GM21515 (cell line): ENCODE measurements around the gene LCE7A.

Experiments
- ATAC-seq: cut with Tn5 transposase; IDR thresholded peaks from one replicate; pipeline ENCODE4 v1.9.1; 2021; ENCODE audit not compliant: unreplicated experiment

The LCE7A gene

DNA sequence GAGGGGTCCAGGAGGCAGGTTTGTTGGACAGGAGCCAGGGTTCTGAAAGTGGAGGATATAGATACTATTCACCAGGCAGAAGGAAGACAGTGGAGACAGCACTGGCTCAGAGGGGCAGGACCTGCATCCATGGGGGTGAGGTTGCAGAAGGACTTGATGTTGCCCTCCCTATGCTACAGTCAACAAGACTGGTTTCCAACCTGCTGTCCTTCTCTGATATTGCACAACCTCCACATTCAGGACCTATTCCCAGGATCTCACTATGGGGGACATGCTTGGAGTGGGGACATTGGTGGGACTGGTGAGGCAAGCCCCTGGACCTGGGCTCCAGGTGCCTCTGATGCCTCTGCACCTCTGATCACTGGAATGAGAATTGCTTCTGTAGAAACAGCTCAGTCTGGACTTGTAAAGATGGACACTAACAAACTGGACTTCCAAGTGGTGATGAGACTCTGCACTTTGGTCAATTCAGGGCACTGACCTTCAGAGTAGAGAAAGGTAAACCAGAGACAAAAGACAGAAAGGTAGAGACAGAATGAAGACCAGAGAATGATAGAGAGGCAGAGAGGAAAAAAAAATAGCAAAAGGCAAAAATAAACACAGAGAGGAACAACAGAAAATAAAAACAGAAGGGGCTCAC, 19.9 kb downstream of the LCE7A start:
- no peak for ATAC-seq

DNA sequence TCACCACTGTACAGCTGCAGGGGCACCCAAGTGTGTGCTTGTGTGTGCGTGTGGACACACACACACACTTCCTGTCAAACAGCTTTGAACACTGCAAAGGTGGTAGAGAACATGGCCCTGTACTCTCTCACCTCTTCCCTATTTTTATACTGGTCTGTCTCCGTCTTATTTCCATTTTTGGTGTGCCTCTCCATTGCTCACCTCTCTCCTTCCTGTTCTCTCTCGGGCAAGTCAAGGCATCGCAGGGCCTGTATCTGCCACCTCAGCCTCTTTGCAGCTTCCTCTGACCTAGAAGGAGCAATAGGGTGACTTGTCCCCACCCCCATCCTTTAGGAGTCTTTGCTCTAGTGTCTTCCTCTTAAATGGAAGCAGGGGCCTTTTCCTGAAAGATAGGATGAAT, 20.5 kb downstream of the LCE7A start:
- no peak for ATAC-seq

DNA sequence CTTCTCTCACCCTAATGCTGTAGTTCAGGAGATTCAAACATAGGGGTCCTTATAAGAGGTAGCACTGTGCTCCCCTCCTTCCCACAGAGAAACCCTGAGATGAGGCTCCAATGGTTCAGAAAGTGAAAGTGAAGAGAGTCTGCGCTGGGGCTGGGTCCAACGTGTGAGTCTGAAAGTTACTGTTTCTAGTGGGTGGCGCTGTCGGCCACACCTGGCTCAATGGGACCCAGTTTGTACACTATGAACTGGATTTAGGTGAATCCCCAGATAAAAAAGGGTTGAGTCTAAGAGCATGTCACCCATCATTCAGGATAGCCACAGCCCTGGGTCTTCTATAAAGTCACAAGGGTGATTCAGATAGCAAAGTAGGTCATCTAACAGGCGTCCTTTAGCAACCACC, 21.1 kb downstream of the LCE7A start:
- ATAC-seq: no peak

DNA sequence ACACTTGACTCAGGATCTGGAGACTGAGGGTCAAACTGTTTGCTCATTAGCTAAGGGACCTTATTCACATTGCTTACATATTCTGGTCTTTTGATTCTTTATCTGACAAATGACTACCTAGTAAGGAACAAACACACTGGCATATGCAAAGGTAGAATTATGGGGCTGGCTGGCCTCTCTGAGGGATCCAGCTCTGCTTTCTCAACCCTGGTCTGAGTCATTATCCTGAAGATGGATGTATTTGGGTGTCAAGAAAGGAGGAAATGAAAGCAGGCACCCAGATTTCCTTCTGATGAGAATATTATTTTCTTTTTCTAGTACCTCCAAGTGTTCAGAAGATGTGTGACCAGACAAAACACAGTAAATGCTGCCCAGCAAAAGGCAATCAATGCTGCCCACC, 24.3 kb downstream of the LCE7A start:
- ATAC-seq: no peak

DNA sequence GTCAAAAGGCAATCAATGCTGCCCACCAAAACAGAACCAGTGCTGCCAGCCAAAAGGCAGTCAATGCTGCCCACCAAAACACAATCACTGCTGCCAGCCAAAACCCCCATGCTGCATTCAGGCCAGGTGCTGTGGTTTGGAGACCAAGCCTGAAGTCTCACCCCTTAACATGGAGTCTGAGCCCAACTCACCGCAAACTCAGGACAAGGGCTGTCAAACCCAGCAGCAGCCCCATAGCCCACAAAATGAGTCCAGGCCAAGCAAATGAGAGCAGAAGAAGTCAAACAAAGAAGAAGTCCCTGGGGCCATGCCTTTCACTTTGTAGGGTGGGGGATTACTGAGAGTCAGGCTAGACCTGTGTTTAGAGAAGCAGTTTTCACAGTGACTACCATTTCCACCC, 24.7 kb downstream of the LCE7A start:
- ATAC-seq: no peak

DNA sequence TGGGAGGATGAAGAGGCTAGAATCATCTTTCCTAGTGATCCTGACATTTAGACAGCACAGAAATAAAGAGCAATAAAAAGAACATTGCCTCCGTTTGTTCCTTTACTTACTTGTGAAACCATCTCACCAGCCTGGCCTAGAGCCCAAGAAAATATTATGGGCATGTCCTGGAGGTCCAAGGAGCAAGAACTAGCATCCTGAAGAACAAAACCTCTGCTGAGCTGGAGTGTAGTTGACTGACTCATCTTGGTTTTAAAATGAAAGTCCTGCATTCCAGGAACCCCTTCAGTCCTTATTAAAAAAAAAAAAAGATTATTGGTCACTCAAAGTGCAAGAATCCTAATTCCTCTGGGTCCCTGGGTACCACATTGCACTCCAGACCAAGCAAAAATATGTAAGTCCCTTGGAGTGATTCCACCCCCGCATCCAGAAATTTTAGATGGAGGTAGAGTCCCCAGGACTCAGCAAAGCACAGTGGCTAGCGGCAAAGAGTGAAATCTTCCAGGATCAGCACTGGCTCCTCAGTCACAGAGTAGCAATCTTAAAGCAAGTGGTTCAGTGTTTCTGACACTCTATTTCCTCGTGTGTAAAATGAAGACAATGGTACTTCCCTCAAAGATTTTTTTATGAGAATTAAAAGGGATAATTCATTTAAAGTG, 25.3 kb downstream of the LCE7A start:
- no peak for ATAC-seq

DNA sequence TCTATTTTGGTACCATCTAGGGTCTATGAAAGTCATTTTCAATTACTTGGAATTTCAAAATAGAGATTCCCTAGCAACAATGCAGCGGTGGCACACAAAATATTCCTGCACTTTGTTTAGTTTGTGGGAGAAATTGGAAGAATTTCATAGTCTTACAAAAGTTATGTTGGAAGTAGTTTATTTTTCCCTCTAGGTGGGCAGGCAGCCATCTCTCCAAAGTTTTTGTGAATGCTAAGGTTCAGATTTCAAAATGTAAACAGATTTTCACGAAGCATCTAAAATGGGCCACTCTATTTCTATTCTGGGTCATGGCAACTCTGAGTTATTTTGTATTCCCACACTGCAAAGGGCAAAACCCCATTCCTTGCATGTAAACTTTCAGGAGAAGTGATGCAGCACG, 26.3 kb downstream of the LCE7A start:
- ATAC-seq: no peak

DNA sequence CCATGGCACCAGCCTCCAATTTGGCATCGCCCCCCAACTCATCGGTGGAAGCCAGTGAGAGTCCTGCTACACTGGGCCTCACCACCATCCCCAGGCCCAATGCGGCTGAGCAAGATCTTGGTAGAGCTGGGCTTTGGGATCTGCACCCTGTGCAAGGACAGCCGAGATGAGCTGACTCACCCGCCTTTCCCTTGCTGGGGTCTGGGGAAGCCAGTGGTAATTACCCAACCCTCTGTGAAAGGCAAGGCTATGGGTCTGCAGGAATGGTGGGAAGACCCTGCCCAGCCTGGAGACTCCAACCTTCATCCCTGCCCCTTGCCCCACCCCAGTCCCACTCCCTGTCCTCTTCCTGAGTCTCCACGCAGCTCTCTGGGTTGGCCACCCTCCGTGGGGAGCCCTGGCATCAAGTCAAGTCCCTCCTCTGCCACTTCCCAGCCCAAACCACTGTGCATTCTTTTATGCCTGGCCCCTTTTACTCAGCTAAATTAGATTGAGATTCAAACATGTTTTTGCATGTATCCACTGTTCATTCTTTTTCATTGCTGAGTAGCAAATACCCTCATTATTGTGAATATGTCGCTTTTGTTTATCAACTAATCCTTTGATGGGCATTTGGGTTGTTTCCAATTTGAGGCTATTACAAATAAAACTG, 27.1 kb downstream of the LCE7A start:
- ATAC-seq: no peak

DNA sequence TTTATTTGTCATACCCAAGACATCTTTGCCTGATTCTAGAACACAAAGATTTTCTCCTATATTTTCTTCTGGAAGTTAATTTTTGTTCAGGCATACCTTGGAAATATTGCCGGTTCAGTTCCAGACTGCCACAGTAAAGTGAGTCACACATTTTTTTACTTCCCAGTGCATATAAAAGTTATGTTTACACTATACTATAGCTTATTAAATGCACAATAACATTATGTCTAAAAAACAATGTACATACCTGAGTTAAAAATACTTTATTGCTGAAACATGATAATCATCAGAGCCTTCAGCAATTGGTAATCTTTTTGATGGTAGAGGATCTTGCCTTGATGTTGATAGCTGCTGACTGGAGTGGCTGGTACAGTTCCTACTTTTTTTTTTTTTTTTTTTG, 28.3 kb downstream of the LCE7A start:
- no peak for ATAC-seq

DNA sequence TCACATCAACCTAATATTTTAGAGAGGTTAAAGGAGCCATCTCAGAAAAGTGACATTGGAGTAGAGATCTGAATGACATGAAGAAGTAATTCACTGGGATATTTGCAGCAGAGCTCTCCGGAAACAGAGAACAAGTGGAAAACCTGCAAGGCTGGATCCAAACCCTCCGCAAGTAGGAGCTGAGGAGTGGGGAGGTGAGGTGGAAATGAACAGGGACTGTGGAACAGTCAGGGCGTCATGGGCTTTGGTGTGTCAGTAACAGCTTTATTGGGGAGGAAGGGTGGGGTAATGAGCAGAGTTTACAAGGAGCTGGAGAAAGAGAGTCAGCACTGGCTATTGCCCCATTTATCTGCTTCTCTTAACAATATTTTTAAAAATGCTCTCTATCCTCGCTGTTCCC, 39.2 kb downstream of the LCE7A start:
- ATAC-seq: no peak

DNA sequence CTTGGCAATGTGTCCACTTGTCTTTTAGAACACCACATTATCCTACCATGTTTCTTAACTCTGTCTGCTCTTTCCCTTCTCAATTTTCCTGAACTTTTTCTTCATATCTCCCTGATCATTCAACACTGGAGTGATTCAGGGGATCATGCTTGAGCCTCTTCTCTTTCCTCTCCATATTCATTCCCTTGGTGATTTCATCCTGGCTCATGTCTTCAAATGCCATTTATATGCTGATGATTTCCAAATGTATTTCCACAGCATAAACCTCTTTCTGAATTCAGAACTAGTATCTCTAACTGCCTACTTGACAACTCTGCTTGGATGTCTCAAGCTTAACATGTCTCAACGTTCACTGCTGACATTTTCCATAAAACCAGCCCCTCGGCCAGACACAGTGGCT, 40.1 kb downstream of the LCE7A start:
- no peak for ATAC-seq

DNA sequence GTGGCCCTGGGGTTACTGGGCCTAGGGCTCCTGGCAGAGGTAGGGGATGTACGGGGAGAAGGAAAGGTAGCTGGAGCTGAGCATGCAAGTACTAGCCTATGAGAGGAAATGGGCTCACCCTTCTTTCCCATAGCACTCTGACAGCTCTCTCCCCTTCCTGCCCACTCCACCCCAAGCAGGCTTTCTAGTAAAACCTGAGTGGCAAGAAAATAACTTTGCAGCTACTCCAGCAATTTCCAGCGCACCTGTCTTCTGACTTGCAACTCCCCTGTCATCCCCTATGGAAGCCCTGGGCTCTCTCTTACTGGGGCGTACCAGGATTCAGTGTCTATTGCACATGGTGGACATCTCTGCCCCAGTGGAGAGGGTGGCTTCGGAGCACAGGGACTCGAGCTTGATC, 41.8 kb downstream of the LCE7A start:
- ATAC-seq: no peak

DNA sequence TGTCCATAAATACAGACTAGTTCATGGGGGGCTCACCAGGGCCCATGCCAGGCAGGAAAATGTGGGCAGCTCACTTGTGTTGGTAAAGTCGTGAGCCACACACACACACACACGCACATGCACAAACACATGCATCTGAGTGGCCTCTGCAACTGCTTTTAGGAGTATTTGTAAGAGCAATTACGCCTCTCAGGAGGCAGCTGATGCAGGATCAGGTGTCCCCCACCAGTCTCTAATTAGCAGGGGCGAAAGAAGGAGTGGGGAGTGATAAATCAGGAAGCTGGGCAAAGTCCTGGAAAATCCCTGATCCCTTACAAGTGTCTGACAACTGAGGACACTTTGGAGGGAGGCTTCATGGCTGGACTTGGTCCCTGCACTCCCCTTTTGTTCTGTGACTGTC, 42.8 kb downstream of the LCE7A start:
- ATAC-seq: no peak

DNA sequence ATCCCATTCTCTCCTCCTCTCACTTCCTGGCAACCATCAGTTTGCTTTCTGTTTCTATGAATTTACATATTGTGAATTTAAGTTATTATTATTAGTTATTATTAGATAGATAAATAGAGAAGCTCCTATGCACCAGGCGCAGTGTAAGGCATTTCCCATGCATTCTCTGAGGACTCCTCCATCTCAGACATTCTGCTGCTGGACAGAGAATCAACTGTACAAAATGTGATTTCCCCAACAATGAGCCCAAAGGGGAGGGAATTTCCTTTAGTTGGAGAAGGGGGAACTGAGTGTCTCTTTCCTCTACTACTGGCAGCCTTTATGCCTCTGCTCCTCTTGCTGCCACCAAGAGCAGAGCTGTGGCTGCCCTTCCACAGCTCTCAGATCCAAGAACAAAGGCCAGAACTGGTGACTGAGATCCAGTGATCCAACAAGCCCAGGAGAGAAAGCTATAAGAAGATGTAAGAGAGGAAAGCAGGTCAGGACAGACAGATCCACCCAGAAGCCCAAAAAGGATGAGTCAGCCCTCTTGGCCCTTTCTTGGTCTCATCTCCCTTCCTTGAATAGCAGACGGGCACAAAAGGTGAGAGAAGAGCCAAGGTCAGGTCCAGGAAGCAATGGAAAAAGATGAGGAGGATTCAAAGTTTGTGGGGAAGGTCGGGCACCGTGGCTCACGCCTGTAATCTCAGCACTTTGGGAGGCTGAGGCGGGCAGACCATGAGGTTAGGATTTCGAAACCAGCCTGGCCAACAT, 45.1 kb downstream of the LCE7A start:
- no peak for ATAC-seq

DNA sequence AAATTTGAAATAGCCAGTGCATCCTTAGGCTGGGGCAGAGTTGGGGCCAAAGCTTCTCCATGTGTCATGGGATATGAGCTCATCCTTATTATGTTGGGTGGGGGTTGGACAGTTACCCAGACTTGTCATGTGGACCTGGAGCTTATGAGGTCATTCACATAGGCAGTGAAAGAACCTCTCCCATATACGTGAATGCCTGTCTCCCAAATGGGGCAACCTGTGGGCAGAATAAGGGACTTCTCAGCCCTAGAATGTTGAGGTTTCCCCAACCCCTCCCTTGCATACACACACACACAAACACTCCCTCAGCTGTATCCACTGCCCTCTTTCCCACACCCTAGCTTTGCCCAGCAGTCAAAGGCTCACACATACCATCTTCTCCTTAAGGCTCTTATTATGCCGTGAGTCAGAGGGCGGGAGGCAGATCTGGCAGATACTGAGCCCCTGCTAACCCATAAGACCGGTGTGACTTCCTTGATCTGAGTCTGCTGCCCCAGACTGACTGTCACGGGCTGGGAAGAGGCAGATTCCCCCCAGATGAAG, 46.3 kb downstream of the LCE7A start:
- no peak for ATAC-seq

DNA sequence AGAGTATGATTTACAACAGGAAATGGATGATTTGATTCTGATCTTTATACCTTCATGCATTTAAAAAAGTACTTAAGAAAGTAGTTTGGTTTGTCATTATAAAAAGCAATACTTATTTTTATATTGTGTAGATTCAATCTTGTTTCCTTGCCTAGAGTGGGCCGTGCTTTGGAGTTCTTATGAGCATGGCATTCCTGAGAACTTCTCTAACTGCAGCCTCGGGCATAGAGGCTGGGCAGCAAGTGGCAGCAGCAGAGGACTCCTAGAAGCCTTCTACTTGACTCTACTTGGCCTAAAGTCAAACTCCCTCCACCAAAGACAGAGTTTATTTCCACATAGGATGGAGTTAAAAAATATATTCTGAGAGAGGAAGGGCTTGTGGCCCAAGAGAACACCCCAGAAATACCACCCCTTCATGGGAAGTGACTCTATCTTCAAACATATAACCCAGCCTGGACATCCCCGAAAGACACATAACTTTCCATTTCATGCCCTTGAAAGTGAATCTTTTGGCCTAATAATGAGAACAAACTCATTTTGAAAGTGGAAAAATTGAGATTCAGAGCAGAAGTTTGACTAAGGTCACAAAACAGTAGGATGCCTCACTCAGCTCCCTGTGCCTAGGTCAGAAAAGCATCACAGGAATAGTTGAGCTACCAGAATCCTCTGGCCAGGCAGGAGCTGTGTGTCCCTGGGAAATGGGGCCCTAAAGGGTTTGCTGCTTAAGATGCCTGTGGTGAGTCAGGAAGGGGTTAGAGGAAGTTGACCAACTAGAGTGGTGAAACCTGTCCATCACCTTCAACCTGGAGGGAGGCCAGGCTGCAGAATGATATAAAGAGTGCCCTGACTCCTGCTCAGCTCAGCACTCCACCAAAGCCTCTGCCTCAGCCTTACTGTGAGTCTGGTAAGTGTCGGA, 48.1 kb downstream of the LCE7A start, which contains the start of gene IVL:
Gene IVL (plus strand): TSS at position 861 of the 916 bp plus-strand sequence. CDS start 1,252 bp downstream, outside the sequence.
- ATAC-seq: no peak

DNA sequence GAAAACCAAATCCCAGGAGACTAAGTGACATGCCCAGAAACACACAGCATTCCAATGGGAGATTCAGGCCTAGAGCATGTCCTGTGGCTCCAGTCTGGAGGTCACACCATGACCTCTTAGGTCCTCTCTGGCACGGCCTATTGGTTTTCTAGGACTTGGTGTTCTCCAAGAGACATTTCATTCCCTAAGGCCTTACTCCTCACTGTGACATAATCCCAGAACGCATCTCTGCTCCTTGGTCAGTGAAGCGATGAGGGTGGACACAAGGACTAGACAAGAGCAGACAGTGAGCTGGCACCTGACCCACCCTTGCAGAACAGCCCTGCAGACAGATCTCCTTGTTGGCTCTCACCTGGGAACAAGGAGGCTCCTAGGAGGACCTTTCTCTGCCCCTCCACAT, 49.4 kb downstream of the LCE7A start:
- no peak for ATAC-seq
